SU-DHL-6 (cell line): ENCODE measurements around the gene FRMPD4.

Experiments
- H2AFZ ChIP-seq: fragments of 200-600 bp; sonication (generic); 2 replicates; pipeline ENCODE4 v1.6.1; 2014; ENCODE audit warnings: low read depth, mild to moderate bottlenecking, moderate library complexity, mixed read lengths, antibody characterized with exemption, low read length; ENCODE audit not compliant: severe bottlenecking
- H3F3A ChIP-seq: fragments of 200-600 bp; shearing (Covaris generic); 2 replicates; pipeline ENCODE4 v1.6.0; 2016; ENCODE audit warnings: antibody characterized with exemption, mild to moderate bottlenecking; ENCODE audit not compliant: insufficient read depth
- H3K27ac ChIP-seq: fragments of 200-600 bp; sonication (generic); 2 replicates; pipeline ENCODE4 v1.5.1; 2016; ENCODE audit warnings: low read depth, mild to moderate bottlenecking, low read length, moderate library complexity, mixed read lengths
- H3K27me3 ChIP-seq: fragments of 200-600 bp; sonication (generic), shearing (Covaris generic); 2 replicates; pipeline ENCODE4 v1.6.0; 2014; ENCODE audit warnings: mild to moderate bottlenecking, low read length
- H3K36me3 ChIP-seq: fragments of 200-600 bp; sonication (generic); 2 replicates; pipeline ENCODE4 v1.6.1; 2014; ENCODE audit warnings: mild to moderate bottlenecking, low read length, mixed read lengths
- H3K4me2 ChIP-seq: fragments of 300-600, 200-600 bp; shearing (Covaris generic), sonication (generic); 2 replicates; pipeline ENCODE4 v1.6.0; 2014; ENCODE audit warnings: low read length, low read depth, mild to moderate bottlenecking; ENCODE audit not compliant: poor library complexity, severe bottlenecking
- H3K4me3 ChIP-seq: fragments of 200-600 bp; sonication (generic); 2 replicates; pipeline ENCODE4 v1.5.1; 2014; ENCODE audit warnings: antibody characterized with exemption, low read length, mild to moderate bottlenecking, mixed read lengths; ENCODE audit not compliant: insufficient read depth, poor library complexity, severe bottlenecking
- H3K79me2 ChIP-seq: fragments of 200-600 bp; sonication (generic); 2 replicates; pipeline ENCODE4 v1.6.1; 2014; ENCODE audit warnings: mild to moderate bottlenecking, low read length, moderate library complexity; ENCODE audit not compliant: insufficient read depth
- H3K9ac ChIP-seq: fragments of 200-600 bp; sonication (generic); 2 replicates; pipeline ENCODE4 v1.7.0; 2014; ENCODE audit warnings: mild to moderate bottlenecking, low read length
- H3K9me2 ChIP-seq: fragments of 200-600 bp; sonication (generic); replicated peaks from 2 replicates; pipeline ENCODE4 v1.6.1; 2014; ENCODE audit warnings: low read length; ENCODE audit not compliant: insufficient read depth
- H3K9me3 ChIP-seq: fragments of 200-600 bp; sonication (generic); 2 replicates; pipeline ENCODE4 v1.6.1; 2014; ENCODE audit warnings: low read length, mixed read lengths; ENCODE audit not compliant: insufficient read depth
- H4K20me1 ChIP-seq: fragments of 200-600 bp; sonication (generic); 2 replicates; pipeline ENCODE4 v1.6.1; 2014; ENCODE audit warnings: low read depth, mild to moderate bottlenecking, antibody characterized with exemption, low read length, moderate library complexity, mixed read lengths
- EZH2phosphoT487 ChIP-seq: fragments of 200-600 bp; sonication (generic), shearing (Covaris generic); conservative IDR thresholded peaks from 2 replicates; pipeline ENCODE4 v1.6.1; 2018; ENCODE audit warnings: mild to moderate bottlenecking, antibody characterized with exemption, low read length, moderate library complexity, mixed read lengths
- TF ChIP-seq, protein P1 (sequence below): fragments of 200-600 bp; sonication (generic); IDR thresholded peaks from one replicate; pipeline ENCODE4 v1.5.1; 2017; ENCODE audit warnings: antibody characterized with exemption, mild to moderate bottlenecking, low read length, moderate library complexity; ENCODE audit not compliant: insufficient read depth, poor library complexity, severe bottlenecking

Gene FRMPD4

DNA sequence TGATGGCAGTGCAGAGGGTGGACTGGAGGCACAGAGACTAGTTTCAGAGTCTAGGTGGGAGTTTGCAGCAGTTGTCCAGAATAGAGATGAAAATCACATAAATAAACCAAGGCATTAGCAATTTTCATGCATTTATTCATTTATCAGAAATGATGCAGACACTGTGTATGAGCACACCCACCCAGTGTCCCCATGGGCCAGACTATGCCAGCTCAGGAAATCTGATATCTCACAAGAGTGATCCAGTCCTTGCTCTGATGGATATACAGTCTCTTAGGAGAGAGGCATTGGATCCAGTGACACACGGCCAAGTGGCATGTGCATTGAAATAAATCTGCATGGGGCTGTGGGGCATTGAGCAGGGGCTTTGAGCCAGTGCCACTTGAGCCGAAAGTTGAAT is 228.2 kb downstream of the FRMPD4 start:
- no peaks in the 10 kb centered on the region for H3F3A ChIP-seq
- no peaks in the 10 kb centered on the region for H3K9me2 ChIP-seq
- H3K36me3 ChIP-seq = no peaks in the 10 kb centered on the region
- no peak overlapping the region for H3K9ac ChIP-seq
- H3K4me3 ChIP-seq = no peak overlapping the region
- TF ChIP-seq EZH2phosphoT487 = no peak
- TF ChIP-seq, protein P1, sequence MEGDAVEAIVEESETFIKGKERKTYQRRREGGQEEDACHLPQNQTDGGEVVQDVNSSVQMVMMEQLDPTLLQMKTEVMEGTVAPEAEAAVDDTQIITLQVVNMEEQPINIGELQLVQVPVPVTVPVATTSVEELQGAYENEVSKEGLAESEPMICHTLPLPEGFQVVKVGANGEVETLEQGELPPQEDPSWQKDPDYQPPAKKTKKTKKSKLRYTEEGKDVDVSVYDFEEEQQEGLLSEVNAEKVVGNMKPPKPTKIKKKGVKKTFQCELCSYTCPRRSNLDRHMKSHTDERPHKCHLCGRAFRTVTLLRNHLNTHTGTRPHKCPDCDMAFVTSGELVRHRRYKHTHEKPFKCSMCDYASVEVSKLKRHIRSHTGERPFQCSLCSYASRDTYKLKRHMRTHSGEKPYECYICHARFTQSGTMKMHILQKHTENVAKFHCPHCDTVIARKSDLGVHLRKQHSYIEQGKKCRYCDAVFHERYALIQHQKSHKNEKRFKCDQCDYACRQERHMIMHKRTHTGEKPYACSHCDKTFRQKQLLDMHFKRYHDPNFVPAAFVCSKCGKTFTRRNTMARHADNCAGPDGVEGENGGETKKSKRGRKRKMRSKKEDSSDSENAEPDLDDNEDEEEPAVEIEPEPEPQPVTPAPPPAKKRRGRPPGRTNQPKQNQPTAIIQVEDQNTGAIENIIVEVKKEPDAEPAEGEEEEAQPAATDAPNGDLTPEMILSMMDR = no peak
- H3K27me3 ChIP-seq = no peaks in the 10 kb centered on the region
- H3K27ac ChIP-seq = no peak overlapping the region
- no peaks in the 10 kb centered on the region for H3K9me3 ChIP-seq
- no peak overlapping the region for H3K4me2 ChIP-seq
- H3K79me2 ChIP-seq = no peaks in the 10 kb centered on the region
- H2AFZ ChIP-seq = no peak overlapping the region
- H4K20me1 ChIP-seq = no peaks in the 10 kb centered on the region

DNA sequence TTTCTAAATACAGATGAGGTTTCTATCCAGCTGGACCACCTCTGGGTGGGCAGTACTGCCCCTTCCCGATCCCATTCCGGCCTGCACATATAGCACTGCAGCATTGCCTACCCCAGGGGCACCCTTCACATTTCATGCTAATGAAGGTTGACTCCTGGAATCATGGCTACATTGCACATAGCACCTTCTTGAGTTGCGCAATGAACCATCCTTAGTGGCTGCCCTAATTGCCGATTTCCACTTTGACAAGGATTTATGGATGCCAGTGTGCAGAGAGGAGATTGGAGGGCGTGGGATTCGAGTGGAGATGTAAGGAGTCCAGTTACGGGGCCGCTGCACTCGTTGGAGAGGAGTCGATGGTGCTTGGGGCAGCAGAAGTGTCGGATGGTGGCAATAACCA is 229.0 kb downstream of the FRMPD4 start:
- Histone ChIP-seq H2AFZ (no peak overlapping the region), H3K9me2 (no peaks in the 10 kb centered on the region), H3K4me2 (no peak overlapping the region), H3K27me3 (no peaks in the 10 kb centered on the region), H3K79me2 (no peaks in the 10 kb centered on the region), H4K20me1 (no peaks in the 10 kb centered on the region), H3K27ac (no peak overlapping the region), H3K9ac (no peak overlapping the region), H3K9me3 (no peaks in the 10 kb centered on the region), H3K36me3 (no peaks in the 10 kb centered on the region), H3K4me3 (no peak overlapping the region), H3F3A (no peaks in the 10 kb centered on the region)
- TF ChIP-seq, protein P1 = no peak
- no peak for TF ChIP-seq EZH2phosphoT487

DNA sequence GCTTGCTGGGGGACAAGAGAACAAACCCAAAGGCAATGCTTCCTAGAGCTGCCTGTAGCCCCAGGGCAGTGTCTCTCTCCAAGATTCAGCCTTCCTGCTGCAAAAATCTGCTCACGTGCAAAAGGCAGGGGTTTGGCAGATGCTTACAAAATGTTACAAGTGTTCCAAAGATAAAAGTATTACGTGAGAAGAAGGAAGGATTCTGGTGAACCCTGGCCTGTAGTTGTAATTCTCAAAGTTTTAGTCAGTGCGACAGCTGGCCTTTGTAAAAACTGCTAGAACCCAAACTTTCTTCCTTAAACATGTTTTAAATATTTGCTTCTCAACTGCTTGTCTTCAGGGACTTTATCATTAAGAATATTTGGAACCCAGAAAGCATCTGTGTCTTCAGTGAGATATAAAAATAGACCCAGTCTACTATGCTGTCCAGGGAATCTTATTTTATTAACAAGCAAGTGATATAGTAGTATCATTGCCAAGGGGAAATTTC is 232.3 kb downstream of the FRMPD4 start:
- no peak overlapping the region for H2AFZ ChIP-seq
- H3K4me2 ChIP-seq = no peak overlapping the region
- H3K36me3 ChIP-seq = no peaks in the 10 kb centered on the region
- no peaks in the 10 kb centered on the region for H3K79me2 ChIP-seq
- no peaks in the 10 kb centered on the region for H4K20me1 ChIP-seq
- no peak overlapping the region for H3K9ac ChIP-seq
- no peaks in the 10 kb centered on the region for H3K27me3 ChIP-seq
- TF ChIP-seq, protein P1 = no peak
- no peak for TF ChIP-seq EZH2phosphoT487
- H3K9me2 ChIP-seq = no peaks in the 10 kb centered on the region
- no peaks in the 10 kb centered on the region for H3K9me3 ChIP-seq
- H3F3A ChIP-seq = no peaks in the 10 kb centered on the region
- no peak overlapping the region for H3K4me3 ChIP-seq
- no peak overlapping the region for H3K27ac ChIP-seq

DNA sequence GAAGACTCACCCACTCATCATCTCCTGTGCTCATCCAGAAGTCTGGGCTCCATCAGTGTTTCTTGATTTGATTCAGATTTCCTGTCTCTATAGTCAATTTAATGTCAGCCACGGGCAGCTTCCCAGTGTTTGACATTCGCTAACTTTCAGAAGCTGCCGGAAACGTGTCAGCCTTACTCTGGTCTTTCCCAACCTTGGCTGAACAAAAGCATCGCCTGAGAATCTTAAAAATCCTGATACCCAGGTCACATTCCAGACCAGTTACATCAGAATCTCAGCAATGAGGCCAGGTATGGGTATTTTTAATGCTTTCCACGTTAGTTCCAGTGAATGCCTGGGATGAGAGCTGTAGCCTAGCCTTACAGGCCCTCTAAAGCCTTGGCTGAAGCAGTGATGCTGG is 233.8 kb downstream of the FRMPD4 start:
- Histone ChIP-seq H3K9ac (no peak overlapping the region), H2AFZ (no peak overlapping the region), H3K9me3 (no peaks in the 10 kb centered on the region), H3F3A (no peaks in the 10 kb centered on the region), H3K79me2 (no peaks in the 10 kb centered on the region), H3K9me2 (no peaks in the 10 kb centered on the region), H3K27ac (no peak overlapping the region), H3K27me3 (no peaks in the 10 kb centered on the region), H3K4me3 (no peak overlapping the region), H3K4me2 (no peak overlapping the region), H3K36me3 (no peaks in the 10 kb centered on the region), H4K20me1 (no peaks in the 10 kb centered on the region)
- no peak for TF ChIP-seq EZH2phosphoT487
- TF ChIP-seq, protein P1 = no peak
